ENCODE data around the gene CDK11B. TPM values are rescaled to one million over a fixed set of nuclear protein-coding genes. Genes with fewer than 3 reads are reported as not detected.
"Not testable (repeated sequence)": the region's sequence is repeated elsewhere in the genome, so short reads cannot be mapped to it uniquely, and the experiment has no call there.

CDK11B gene
- polyA plus RNA-seq (ENCODE audit: insufficient read depth in 1 of 5, insufficient read length in 5 of 5, low replicate concordance in 1 of 5): 10 to 100 TPM; 31.8 to 45.6 (median 42.0) TPM
- long read RNA-seq, donor 1, partial matches to known transcripts: 26 of 29 reads
- long read RNA-seq, donor 1, other reads (novel, unspliced or antisense): 0 of 29 reads
- long read RNA-seq, donor 2, partial matches to known transcripts: 6 of 6 reads
- long read RNA-seq, donor 2, other reads (novel, unspliced or antisense): 0 of 6 reads
- long read RNA-seq, donor 3, partial matches to known transcripts: 19 of 19 reads
- long read RNA-seq, donor 3, other reads (novel, unspliced or antisense): 0 of 19 reads
- long read RNA-seq, donor 4, partial matches to known transcripts: 11 of 11 reads
- long read RNA-seq, donor 4, other reads (novel, unspliced or antisense): 0 of 11 reads
- long read RNA-seq, donor 5, partial matches to known transcripts: 15 of 17 reads
- long read RNA-seq, donor 5, other reads (novel, unspliced or antisense): 0 of 17 reads
- long read RNA-seq, donor 6, partial matches to known transcripts: 24 of 24 reads
- long read RNA-seq, donor 6, other reads (novel, unspliced or antisense): 0 of 24 reads
- long read RNA-seq, donor 7, partial matches to known transcripts: 0 of 3 reads
- long read RNA-seq, donor 7, other reads (novel, unspliced or antisense): 0 of 3 reads
- long read RNA-seq, donor 8, partial matches to known transcripts: 7 of 7 reads
- long read RNA-seq, donor 8, other reads (novel, unspliced or antisense): 0 of 7 reads

DNA sequence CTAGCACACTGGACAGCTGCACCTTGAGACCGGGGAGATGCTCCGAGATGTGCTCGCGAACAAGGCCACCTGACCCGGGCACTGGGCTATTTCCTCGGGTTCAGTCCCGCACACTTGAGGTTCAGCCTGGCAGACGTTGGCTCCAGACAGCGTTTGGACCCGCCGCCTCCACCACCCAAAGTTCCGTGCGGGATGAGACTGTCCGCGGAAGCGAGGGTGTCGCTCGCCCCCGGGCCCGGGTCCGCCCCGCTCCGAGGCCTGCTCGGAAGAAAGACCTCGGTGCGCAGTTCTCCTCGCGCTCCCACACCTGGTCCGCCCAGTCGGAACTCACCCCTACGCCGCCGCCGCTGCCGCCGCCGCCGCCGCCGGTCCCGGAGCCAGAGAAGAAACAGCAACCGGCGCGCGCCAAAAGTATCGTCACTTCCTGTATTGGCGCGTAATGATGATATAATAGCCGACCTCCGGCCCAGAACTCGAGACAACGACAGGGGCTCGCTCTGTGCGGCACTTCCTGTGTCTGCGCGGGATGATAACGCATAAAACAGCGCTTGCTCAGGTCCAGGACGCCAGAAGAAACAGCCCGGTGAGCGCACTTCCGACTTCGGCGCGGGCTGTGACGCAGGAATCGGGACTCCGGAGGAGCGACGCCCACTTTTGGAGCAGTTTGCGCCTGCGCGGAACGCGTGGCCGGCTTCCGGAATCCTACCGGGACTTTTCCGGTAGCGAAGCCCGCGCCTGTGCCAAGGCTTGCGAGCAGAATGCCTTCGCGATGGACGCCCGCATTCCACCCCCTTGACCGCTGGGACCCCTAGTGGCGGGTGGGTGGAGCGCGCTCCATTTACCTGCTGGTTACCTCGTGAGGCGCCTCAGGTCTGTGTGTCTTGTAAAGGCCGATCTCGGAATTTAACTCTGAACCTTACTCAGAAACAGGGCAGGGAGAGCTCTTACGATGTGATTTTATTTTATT is at the start of gene CDK11B:
TSS of gene CDK11B (minus strand) at position 422 of the 967 bp plus-strand sequence. CDS start 1,519 bp downstream, outside the sequence.
- peak; percentile 94 to 97 for DNase-seq

- DNase-seq: not testable (repeated sequence)
Measured at GRCh38 chr1:1707897-1708296, 49.1 kb upstream of the CDK11B start.

DNA sequence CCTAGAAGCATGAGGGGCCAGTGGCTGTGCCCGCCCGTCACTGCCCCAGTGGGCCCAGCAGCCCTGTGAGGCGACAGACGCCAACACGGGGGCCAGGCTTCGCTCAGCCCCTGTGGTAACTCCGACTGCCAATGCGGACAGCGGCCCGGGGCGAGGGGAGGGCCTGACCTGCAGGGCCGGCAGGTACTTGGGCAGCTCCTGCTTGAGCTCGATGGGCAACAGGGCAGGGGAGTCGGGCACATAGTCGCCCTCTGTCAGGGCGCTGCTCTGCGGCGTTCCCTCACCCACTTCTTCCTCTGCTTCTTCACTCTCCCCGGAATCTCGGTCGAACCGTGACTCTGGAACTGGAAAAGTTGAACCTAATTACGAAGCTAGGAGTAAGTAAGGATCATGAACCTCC is 48.4 kb upstream of the CDK11B start:
- not testable (repeated sequence) for DNase-seq

DNA sequence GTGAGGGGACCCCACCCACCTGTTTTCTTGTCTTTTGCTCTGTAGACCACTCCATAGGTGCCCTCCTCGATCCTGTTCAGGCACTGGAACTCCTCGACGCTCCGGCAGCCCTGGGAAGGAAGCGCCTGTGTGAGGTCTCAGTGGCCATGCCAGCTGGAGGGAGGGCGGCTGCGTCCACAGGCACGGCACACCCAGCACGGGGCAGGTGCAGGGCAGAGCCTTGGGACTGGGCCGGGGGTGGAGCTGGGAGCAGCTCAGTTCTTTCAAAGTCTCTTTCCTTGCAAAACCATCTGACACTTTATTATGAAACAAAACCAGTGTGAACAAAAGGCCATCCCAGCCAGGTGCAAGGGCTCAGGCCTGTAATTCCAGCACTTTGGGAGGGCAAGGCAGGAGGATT is 46.8 kb upstream of the CDK11B start:
- not testable (repeated sequence) for DNase-seq

- not testable (repeated sequence) for DNase-seq
Measured at GRCh38 chr1:1704284-1704957, 45.6 kb upstream of the CDK11B start.

- DNase-seq: no peak
Measured at GRCh38 chr1:1703796-1704195, 45.0 kb upstream of the CDK11B start.

DNA sequence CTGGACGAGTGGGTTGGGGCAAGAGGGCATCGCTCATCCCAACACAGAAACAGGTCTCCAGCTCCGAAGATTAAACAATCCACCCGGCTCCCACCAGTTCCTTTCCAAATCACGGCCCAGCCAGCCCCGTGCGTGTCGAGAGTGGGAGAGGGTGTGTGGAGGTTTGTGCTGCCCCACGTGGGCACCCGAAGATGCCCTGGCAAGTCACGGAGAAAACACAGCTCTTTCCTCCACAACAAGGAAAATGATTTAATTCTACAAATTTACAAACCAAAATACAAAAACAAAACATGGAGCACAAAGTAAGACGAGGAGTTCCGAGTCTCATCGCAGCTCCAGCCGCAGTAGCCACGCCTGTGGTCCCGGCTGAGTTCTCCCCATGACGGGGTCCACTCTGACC is 43.7 kb upstream of the CDK11B start:
- not testable (repeated sequence) for DNase-seq

DNA sequence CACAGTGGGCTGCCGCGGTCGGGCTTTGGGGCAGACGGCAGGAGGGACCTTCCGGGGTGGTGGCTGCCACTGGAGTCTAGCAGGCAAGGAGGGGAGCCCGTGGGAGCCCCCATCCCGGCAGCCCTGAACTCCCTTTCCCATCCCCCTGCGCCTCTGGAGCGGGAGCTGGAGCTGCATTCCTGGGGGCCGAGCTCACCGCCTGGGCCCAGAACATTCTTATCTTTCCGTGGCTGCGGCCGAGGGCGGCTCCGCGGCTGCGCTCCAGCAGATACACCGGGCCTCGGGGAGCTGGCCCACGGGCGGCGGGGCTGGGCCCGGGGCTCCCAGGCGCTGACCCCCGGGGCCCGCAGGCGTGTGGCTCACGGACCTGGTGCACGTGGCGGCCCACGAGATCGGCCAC is 41.8 kb upstream of the CDK11B start:
- DNase-seq: not testable (repeated sequence)

GRCh38 chr1:1700067-1700466 is 41.3 kb upstream of the CDK11B start:
- not testable (repeated sequence) for DNase-seq

- not testable (repeated sequence) for DNase-seq
Measured at GRCh38 chr1:1699061-1699460, 40.3 kb upstream of the CDK11B start.

GRCh38 chr1:1697358-1698183 is 38.8 kb upstream of the CDK11B start:
- not testable (repeated sequence) for DNase-seq

GRCh38 chr1:1696431-1697357 is 37.9 kb upstream of the CDK11B start:
- not testable (repeated sequence) for DNase-seq

GRCh38 chr1:1692714-1693647 is 34.2 kb upstream of the CDK11B start, which contains the start of gene SLC35E2B:
Gene SLC35E2B, minus strand, starts transcription at chr1:1692795. Its CDS starts 16,096 bp downstream, at chr1:1676699.
- DNase-seq: peak; percentile 90 to 96

DNA sequence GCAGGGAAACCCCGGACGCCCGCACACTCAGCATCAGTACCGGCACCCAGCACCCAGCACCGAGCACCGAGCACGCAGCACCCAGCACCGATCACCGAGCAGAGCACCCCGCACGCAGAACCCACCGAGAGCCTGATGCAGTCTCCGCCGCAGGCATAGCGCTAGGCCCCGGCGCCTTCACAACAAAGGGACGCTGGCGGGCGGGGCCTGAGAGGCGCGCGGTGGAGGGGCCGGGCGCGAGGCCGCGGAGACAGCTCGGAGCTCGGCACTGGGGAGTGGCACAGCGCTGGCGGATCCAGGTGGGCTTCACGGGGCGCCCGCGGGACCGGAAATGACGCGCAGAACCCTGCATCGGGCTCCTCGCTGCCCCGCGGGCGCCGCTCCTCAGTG is 33.5 kb upstream of the CDK11B start:
- DNase-seq: peak; percentile 46 to 64

DNA sequence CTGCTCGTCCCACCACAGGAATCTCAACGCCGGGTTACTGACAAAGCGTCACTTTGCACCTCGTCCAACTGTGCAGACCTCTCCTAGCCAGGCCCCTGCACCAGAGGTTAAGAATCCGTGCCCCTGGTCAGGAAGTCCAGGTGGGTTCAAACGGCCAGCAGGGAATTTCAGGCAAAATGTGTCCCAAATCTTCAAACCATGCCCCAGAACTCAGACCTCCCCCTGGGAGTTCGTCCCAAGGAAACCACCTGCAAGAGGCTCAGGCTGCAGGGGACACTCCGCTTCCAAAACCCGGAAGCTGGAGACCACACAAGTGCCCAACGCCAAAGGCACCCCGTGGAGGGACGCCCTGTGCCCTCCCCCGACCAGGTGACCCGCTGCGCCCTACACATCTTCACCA is 32.6 kb upstream of the CDK11B start:
- not testable (repeated sequence) for DNase-seq

GRCh38 chr1:1689526-1689925 is 30.7 kb upstream of the CDK11B start:
- not testable (repeated sequence) for DNase-seq

DNA sequence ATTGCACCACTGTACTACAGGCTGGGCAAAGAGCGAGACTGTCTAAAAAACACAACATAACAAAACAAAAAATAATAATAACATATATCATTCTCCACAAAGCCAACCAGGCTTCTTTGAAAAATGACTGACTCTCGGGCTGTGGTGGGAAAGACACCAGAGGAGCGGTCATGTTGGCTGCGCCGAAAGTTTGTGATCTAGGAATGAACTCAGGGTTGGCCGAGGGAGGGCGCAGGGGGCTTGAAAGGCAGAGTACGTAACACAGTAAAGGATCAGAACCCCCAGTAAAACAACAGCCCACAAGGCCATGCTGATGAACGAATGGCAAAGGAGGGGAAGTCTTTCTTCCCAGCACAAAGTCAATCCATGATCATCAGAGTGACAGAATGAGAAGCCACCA is 29.0 kb upstream of the CDK11B start:
- no peak for DNase-seq
